ENCODE results near the gene SND1. TPM values are rescaled to one million over a fixed set of nuclear protein-coding genes. Genes with fewer than 3 reads are reported as not detected.
A peak's percentile ranks its signal among the peaks of the same experiment; 100 is the strongest.

The SND1 gene
- total and polyA plus RNA-seq, 10 of the 15 experiments (the other 5 are each of a cell fraction or from before 2014, with no cell fraction given) = 52.4 to 270 (median 146) TPM

DNA sequence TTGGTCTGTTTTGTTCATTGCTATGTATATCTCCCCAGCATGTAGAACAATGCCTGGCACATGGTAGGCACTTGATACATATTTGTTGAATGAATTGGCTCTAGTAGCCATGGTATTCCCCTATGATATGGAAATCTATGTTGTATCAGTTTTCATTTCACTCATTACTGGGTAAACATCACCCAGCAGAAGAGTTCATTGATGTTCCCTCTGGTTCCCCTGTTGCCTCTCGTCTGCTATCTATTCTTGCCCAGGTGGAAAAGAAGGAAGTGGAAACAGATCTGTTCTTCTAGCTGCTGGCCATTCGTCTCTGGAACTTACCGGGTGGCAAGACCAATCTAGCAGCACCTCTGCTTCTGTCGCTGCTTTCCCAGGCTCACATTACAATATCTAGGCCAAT lies 307.8 kb downstream of the SND1 start:
- ATAC-seq = peak; percentile 83
- no peak overlapping the region for H3K9ac ChIP-seq (ENCODE audit: control insufficient read depth, insufficient read depth, low read length)

DNA sequence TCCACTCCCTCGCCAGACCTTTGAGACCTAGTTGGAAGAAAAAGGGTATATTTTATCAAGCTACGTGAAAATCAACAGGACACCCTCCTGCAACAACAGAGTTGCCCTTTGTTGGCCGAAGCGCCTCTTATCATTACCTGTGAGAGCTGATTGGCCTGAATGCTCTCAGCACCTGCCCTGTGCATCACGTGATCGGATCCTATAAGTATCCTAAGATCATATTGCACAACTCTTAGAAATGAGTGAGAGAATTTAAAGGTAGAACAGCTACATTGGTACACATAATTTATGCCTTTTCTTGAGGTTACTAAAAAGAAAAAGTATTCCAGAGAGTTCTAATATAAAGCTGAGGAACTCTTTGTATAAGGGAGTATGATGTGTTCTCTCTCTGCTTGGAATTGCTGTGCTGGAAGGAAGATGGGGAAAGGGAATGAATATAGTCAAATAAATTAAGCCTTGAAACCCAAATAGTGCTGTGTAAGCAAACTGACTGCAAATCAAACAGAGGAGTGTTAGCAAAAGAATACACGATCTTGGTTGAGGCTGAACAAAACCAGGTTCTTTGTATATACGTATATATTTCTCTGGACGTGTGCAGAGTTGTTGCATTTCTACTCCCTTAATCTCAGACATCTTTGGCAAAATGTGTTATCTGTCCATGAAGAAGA lies 309.9 kb downstream of the SND1 start:
- H3K4me3 ChIP-seq = no peak overlapping the region
- intact Hi-C loops (cut with micrococcal nuclease; ENCODE audit: unreplicated experiment) (no loop called here), in situ Hi-C loops (cut with MboI) (no loop called here)
- peaks cover 20% of the 10 kb centered on the region for H3K4me1 ChIP-seq (ENCODE audit: control insufficient read depth, insufficient read depth, low read length)
- no peak overlapping the region for H3K27ac ChIP-seq (ENCODE audit: control insufficient read depth, insufficient read depth)
- H3K27me3 ChIP-seq (replicated peaks in 1 of 2; ENCODE audit: control insufficient read depth in 2 of 2, insufficient read depth in 2 of 2, low read length in 1 of 2) = no peaks in the 10 kb centered on the region
- H3K36me3 ChIP-seq (ENCODE audit: control insufficient read depth in 2 of 2, insufficient read depth in 2 of 2, low read length in 1 of 2) = peaks cover 0 to 16% of the 10 kb centered on the region in 2 experiments; a peak in 1 of 4 replicates
- ChIA-PET RAD21 (ENCODE audit: unreplicated experiment) (no interaction called here), SMC1A (ENCODE audit: uncharacterized antibody, unreplicated experiment) (interaction anchor here (1.4 to 4.2 kb wide), 2 partner anchors 10 to 13 kb away, joined by 3 to 14 read pairs; no protein-coding TSS in a partner anchor), CTCF (no interaction called here), POLR2A (interaction anchor here (0.7 kb wide), 1 partner anchor 312 kb away, joined by 3 read pairs; no protein-coding TSS in a partner anchor)
- no peak for TF ChIP-seq ZNF622 (IDR thresholded peaks at IDR 0.05)
- TF ChIP-seq, protein P1, sequence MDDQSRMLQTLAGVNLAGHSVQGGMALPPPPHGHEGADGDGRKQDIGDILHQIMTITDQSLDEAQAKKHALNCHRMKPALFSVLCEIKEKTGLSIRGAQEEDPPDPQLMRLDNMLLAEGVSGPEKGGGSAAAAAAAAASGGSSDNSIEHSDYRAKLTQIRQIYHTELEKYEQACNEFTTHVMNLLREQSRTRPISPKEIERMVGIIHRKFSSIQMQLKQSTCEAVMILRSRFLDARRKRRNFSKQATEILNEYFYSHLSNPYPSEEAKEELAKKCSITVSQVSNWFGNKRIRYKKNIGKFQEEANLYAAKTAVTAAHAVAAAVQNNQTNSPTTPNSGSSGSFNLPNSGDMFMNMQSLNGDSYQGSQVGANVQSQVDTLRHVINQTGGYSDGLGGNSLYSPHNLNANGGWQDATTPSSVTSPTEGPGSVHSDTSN (IDR thresholded peaks at IDR 0.05; ENCODE audit: insufficient replicate concordance, low read depth, low read length) = no peak
- TF ChIP-seq FOS (IDR thresholded peaks at IDR 0.05; ENCODE audit: borderline replicate concordance, extremely low read depth, insufficient read length) = no peak
- no peak for TF ChIP-seq POLR2AphosphoS2 (IDR thresholded peaks at IDR 0.05; ENCODE audit: low read depth, low read length)
- TF ChIP-seq BMI1 (IDR thresholded peaks at IDR 0.05; ENCODE audit: borderline replicate concordance) = no peak
- FAIRE-seq (no peak), ATAC-seq (no peak), DNase-seq (ENCODE audit: low read depth, low spot score) (no peak)
- H2AFZ ChIP-seq (ENCODE audit: control insufficient read depth, low read depth, low read length) = no peak overlapping the region
- no peaks in the 10 kb centered on the region; the same call in 2 of the 3 replicates for H3K9me3 ChIP-seq (replicated peaks; ENCODE audit: control insufficient read depth, insufficient read depth, low read length)
- H3K9ac ChIP-seq (ENCODE audit: control insufficient read depth, insufficient read depth, low read length) = no peak overlapping the region
- no peak overlapping the region for H3K4me2 ChIP-seq (ENCODE audit: control insufficient read depth, insufficient read depth)
- WGBS (ENCODE audit: insufficient coverage, insufficient replicate concordance, low lambda C conversion rate, missing lambda C conversion rate) = 98% methylated on average over 9 of the region's 9 CpGs
- no TSS peak for BruUV-seq (replicated peaks)
- no peaks in the 10 kb centered on the region; the same call in none of the 2 replicates for H3K79me2 ChIP-seq (ENCODE audit: control insufficient read depth, insufficient read depth, low read length)
- H4K20me1 ChIP-seq (ENCODE audit: control insufficient read depth, insufficient read depth) = no peaks in the 10 kb centered on the region

More for the DNA sequence above, 307.8 kb downstream of the SND1 start:
- ChIA-PET SMC1A (ENCODE audit: uncharacterized antibody, unreplicated experiment) (interaction anchor here (1.2 to 4.2 kb wide), 3 partner anchors 11 to 41 kb away, joined by 4 to 14 read pairs (median 4); no protein-coding TSS in a partner anchor), POLR2A (interaction anchor here (1.3 kb wide), 1 partner anchor 20 kb away, joined by 3 read pairs; no protein-coding TSS in a partner anchor), CTCF (interaction anchor here (1.0 to 1.7 kb wide), 2 partner anchors 30 to 250 kb away, joined by 4 read pairs; no protein-coding TSS in a partner anchor), RAD21 (ENCODE audit: unreplicated experiment) (no interaction called here)
- no peak for TF ChIP-seq RAD51 (IDR thresholded peaks at IDR 0.05)
- 0 out of 4 replicates have a peak, but pooled peaks of 1 of the 2 experiments have one; percentile 8 for TF ChIP-seq IKZF2 (IDR thresholded peaks at IDR 0.05)
- TF ChIP-seq SPI1 (IDR thresholded peaks at IDR 0.05; ENCODE audit: borderline replicate concordance, insufficient read depth, low read depth, low read length) = peak; percentile 78
- no peaks in the 10 kb centered on the region for H4K20me1 ChIP-seq (ENCODE audit: control insufficient read depth, insufficient read depth)
- FAIRE-seq = no peak
- no peaks in the 10 kb centered on the region for H3K27me3 ChIP-seq (replicated peaks in 1 of 2; ENCODE audit: control insufficient read depth in 2 of 2, insufficient read depth in 2 of 2, low read length in 1 of 2)
- in situ Hi-C loops (cut with MboI) = no loop called here
- H2AFZ ChIP-seq (ENCODE audit: control insufficient read depth, low read depth, low read length) = no peak overlapping the region
- H3K79me2 ChIP-seq (ENCODE audit: control insufficient read depth, insufficient read depth, low read length) = no peaks in the 10 kb centered on the region; the same call in 1 of the 2 replicates
- peak; percentile 20 for DNase-seq (ENCODE audit: low read depth, low spot score)
- peak overlapping the region; percentile 31 for H3K27ac ChIP-seq (ENCODE audit: control insufficient read depth, insufficient read depth)
- peaks cover 20% of the 10 kb centered on the region for H3K4me1 ChIP-seq (ENCODE audit: control insufficient read depth, insufficient read depth, low read length)
- H3K4me3 ChIP-seq = no peak overlapping the region
- BruUV-seq (replicated peaks) = no TSS peak
- 0 out of 2 replicates have a peak overlapping the region, but pooled peaks have one; percentile 13 for H3K4me2 ChIP-seq (ENCODE audit: control insufficient read depth, insufficient read depth)
- H3K9me3 ChIP-seq (replicated peaks; ENCODE audit: control insufficient read depth, insufficient read depth, low read length) = no peaks in the 10 kb centered on the region; the same call in 2 of the 3 replicates
- 37% methylated on average over 4 of the region's 4 CpGs for WGBS (ENCODE audit: insufficient coverage, insufficient replicate concordance, low lambda C conversion rate, missing lambda C conversion rate)
- peaks cover 2 to 24% of the 10 kb centered on the region in 2 experiments for H3K36me3 ChIP-seq (ENCODE audit: control insufficient read depth in 2 of 2, insufficient read depth in 2 of 2, low read length in 1 of 2)
- intact Hi-C loops (cut with micrococcal nuclease; ENCODE audit: unreplicated experiment) = no loop called here

All from GM12878 (cell line).